GM21723 (cell line): ENCODE measurements around the gene ACVR1.

Experiments used
- ATAC-seq: cut with Tn5 transposase; IDR thresholded peaks from one replicate; pipeline ENCODE4 v1.9.1; 2021; ENCODE audit warnings: mild to moderate bottlenecking, moderate library complexity; ENCODE audit not compliant: unreplicated experiment

The ACVR1 gene

DNA sequence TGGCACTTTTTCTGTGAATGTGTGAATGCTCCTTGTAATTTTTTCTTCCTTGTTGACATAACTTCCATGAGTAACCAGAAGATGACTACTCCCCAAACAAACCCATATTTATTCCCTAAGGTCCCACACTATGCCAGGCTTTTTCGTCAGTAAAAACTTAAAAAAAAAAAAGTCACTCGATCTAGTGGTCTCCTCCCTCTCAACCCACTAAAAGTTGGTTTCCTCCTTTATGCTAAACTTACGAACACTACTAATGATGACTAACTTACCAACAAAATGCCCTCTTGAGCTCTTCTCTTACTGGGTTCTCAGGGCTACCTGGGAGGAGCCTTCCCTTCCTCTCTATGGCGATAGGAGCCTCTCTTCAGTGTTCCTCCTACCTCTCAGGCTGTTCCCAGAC, 18.2 kb downstream of the ACVR1 start:
- no peak for ATAC-seq

DNA sequence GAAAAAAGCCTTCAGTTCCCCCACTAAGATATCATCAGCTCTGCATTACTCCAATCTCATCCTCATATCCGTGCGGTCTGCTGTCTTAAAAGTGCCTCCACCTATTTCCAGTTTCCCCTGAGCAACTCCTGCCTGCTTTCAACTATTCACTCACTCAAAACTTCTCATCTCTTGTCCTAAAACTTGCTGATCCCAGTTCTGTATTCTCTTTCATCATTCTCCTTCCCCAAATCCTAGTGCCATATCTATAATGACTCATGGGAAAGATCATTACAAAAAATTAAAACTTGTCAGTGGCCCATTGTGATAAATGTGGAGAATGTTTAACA, 20.0 kb downstream of the ACVR1 start:
- no peak for ATAC-seq

DNA sequence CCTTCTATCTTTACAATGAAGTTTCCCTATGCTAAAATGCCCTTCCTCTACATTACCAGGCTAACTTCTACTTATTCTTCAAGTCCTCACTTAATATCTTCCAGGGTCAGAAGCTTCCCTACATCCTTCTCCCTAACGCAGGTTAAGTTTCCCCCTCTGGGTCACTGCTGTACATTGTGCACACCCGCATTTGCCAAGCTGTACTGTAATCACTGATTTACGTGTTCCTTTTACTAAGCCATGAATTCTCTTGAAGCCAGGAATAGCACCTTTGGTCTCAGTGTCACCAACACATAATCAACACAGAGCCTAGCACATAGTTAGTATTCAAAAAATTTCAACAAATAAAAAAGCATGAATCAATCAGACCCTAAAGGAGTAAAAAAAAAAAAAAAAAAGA, 22.3 kb downstream of the ACVR1 start:
- no peak for ATAC-seq

DNA sequence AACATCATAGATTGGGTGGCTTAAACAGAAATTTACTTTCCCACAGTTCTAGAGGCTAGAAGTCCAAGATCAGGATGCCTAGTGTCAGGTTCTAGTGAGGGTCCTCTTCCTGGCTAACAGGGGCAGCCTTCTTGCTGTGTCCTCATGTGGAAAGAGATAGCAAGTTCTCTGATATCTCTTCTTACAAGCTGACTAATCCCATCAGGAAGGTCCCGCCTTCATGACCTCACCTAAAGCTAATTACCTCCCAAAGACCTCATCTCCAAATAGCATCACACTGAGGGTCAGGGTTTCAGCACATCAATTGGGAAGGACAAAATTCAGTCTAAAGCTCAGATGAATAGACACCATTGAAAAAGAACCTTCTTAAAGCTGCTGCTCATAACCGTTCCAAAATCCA, 22.9 kb downstream of the ACVR1 start:
- ATAC-seq: no peak

DNA sequence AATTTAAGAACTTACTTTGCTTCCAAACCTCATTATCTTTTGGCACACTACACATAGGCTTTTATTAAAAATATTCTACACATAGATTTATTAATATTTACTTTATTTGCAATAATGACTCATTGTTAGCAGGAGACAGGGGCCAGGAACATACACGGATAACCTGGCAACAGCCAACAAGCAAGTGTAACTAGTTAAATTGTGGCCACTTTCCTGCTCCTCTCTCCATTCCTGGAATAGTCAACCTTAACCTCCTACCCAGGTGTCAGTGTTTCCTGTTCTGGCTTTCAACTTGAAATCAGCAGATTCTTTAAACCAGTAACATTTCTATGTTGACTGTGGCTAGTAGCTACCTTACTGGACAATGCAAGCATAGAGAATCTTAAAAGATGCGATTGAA, 26.5 kb downstream of the ACVR1 start:
- ATAC-seq: no peak

DNA sequence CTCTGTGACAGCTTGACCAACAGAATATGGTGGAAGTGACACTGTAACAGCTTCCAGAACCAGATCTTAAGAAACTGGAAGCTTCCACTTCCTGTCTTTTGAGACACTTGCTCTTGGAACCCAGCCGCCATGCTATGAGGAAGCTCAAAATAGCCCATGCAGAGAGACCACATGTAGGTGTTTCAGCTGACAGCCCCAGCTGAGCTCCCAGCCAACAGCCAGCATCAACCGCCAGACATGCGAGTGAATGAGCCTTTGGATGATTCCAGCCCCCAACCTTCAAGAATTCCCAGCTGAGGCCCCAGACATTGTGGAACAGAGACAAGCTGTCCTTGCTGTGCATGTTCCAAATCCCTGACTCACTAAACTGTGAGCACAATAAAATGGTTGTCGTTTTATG, 27.9 kb downstream of the ACVR1 start:
- no peak for ATAC-seq

DNA sequence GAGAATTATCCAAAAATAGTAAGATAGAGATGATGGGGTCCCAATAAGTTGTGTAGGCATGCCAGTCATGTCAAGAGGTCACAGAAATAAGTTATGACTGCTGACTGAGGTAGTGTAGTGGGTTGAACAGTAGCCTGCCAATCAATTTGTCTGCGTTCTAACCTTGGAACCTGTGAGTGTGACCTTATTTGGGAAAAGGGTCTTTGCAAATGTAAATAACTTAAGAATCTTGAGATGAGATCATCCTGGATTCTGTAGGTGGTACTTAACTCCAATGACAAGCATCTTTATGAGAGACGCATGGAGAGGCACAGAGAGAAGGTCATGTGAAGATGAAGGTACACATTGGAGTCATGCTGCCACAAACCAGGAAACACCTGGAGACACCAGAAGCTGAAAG, 31.0 kb downstream of the ACVR1 start:
- ATAC-seq: no peak

DNA sequence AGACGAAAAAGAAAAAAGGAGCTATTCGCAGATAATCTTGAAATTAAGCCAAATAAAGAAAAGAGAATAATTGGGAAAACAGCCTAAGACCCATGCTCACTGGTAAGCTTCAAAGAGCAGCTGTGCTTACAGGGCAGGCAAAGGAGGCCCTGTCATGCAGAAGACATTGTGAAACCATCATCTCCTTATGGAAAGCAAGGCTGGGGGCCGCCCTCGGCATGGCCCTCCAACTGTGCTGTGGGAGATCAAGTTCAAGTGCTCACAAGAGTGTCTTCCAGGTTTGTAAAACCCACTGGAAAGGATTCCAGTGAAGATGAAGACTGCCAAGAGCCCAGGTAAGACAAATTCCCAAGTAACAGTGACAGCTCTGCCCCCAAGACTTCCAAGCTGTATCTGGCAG, 32.2 kb downstream of the ACVR1 start:
- ATAC-seq: no peak

DNA sequence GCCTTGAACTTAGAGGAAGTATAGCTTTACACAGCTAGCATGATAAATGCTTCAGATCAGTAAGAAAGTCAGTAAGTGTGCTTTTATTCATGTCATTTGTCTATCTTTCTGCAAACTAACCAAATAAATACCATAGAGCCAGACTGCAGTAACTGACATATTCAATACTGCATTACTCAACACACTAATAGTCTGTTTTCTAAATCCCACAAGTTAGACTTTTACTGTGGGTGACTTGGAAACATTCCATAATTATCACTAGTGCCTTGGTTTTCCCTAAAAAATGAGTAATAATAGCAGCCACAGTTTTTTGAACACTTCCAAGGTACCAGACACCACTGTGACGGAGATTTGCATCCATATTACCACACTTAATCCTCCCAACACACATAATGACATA, 33.0 kb downstream of the ACVR1 start:
- no peak for ATAC-seq

DNA sequence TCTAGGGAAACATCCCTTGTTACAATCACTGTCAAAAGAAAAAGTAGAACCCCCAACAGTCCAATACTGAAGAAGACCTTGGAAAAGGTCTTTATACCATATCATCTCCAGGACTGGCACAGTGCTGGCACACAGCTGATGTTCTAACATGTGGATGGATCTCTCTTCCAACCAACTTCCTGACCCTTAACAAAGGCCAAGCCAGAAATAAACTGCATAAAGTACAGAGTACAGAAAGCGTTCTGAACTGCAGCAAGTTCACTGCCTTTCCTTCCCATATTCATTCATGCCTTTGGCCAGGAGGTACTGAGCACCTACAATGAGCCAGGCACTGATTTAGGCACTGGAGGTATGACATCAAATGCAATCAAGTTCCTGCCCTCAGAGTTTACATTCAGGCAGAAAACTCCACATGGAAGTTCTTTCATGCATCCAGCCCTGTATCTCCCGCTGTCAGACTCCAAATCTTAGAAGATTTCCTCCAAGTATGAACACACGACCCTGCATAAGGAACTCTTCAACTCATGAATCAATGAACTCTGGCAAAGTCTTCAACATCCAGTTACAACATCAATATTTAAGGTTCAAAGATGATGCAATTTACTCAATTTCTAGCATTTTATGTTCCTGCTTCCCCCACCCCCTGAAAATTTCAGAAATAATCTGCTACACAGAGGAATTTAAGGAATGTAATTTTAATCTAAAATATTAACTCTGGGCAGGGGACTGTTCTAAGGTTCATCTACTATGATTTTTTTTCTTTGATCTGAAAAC, 33.8 kb downstream of the ACVR1 start:
- ATAC-seq: no peak

DNA sequence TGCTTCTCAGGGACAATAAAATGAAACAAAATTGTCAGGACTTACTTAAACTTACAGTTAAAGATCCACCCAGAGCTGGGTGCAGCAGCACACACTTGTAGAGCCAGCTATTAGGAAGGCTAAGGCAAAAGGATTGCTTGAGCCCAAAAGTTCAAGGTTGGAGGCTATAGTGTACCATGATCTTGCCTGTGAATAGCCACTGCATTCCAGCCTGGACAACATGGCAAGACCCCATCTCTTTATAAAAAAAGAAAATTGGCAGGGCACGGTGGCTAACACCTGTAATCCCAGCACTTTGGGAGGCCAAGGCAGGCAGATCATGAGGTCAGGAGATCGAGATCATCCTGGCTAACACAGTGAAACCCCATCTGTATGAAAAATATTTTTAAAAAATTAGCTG, 34.6 kb downstream of the ACVR1 start:
- ATAC-seq: no peak

DNA sequence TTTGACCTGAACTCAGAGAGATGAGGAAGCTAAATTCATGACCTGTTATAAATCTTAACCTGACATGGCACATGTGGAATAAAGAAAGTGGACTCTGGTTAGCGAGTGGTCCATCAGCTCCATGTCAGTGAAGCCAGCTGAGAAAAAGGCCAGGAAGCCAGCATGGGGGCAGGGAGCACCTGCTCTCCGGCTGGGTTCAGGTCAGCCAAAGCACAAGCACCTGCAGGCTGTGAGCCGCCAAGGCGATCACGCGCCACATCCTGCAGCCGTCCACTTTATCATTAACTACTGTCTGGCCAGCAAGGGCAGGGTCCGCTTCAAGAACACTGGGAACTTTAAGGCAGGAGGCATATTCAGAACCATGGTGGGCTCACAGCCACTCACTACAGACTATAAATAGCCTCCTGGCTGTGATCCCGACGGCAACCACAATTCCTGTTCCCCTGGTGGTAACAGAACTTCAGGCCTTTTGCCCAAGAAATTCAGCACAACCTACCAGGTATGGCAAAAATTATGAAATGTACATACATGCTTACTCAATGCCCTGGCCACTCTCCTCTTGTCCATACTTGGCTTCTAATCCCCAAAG, 35.5 kb downstream of the ACVR1 start:
- no peak for ATAC-seq

DNA sequence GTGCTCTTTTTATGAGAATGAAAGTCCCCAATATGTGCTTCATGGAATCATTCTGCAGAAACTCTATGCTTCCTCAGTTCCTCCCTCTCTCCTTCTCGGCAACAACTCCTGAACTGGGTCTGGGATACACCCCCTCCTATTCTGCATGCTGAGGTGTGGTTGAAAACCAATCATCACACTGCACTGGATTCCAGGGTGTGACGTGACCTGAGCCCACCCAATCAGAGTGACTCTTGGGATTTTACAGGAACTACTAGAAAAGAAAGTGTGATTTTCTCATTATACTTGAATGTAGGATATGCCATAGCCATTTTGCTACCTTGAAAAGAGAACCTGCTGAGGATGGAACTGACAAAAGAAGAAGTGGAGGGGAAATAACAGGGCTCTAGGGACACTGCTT, 36.3 kb downstream of the ACVR1 start:
- no peak for ATAC-seq

DNA sequence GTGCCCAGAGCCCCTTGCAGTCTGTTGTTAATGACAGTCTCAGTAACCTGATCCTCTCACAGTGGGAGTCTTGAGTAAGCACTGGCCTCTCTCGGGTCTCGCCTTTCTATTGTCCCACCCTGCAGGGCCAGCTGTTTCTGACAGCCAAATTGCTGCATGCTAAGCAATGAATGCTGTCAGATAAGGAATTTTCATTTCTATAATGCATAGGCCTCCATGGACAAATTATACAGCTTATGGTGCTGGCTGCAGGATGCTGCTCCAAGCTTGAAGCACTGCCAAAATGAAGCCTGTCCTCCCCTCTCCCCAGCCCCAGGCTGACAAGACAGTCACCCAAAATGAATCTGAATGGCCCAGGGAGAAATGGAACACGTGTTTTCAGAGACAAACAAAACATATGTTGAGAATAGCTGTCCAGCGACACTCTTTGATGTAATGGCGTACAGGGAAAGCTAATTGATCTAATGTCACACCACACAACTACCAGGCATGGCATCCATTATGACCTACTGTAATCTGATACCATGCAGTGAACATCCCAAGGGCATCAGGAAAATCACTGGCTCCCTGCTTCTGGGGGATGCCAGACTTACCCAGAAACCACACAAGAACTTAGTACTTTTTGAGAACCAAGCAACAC, 36.8 kb downstream of the ACVR1 start:
- no peak for ATAC-seq

DNA sequence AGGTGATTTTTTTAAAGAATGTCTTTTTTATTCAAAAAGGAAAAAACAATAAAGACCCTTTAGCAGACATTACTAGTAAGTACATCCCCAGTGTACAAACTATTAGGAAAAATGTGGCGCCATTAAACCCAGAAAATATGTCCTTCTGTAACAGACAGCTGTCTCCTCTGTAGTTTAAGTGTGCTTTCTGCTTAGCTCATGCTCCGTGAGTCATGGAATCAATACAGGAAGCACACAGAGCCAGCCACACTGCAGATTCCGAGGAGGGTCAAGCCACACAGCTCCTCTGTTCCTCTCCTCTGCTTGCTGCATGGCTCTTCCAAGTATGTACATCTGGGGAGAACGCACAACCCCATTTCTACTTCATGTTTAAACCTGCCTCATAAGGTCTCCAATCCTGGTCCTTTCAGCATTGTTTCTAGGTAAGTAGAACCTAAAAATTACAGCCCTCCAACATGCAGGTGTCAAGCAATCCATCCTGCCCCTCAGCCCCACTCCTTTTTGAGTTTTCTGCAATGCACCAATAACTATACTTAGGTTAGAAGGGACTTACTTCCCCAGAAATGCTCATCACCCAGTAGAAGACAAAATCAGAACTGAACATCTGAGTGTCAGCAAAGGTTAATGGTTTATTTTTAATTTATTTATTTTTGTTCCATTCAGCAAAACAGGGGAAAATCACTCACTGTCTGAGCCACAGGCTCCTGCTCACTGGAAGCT, 37.5 kb downstream of the ACVR1 start:
- no peak for ATAC-seq

DNA sequence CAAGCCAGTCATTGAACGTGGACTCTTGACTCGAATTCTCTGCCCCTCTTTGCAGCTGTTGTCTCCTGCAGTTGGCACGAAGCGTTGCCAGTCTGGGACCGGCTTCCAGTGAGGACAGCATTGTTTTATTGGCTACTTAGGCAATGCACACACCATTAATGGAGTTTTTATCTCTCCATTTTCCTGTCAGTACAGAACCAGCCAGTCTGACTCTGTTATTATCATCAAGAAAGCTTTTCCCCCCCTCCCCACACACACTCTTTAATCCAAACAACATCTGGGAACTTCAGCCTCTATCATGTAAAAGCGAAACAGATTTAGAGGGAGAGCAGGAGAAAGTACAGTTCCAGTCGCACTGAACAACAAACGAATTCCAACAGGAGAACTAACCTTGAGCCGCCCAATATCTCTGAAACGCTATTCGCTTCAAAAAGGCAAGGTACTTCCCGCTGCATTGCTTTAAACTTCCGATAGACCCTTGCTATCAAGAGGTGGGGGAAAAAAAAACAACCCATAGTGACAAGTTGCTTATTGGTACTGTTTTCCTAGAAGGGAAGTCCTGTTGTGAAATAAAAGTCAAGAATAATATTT, 38.2 kb downstream of the ACVR1 start:
- ATAC-seq: no peak

DNA sequence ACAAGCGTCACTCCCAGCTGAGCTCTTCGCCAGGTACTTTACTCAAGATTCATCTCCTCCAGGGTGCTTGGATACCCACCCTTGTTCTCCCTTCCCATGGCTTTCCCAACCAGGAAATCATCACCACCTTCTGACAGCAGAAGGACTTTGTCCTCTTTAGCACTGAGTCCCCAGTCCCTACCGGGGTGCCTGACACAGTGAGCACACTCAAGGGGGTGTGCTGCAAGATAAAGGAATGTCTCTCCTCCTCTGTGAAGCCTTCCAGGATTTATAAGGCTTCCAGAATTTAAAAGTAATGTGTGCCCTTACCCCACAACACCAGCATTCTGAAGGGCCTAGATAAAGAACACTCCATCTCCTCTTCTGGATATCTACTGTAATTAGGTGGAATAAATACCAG, 39.6 kb downstream of the ACVR1 start:
- no peak for ATAC-seq

DNA sequence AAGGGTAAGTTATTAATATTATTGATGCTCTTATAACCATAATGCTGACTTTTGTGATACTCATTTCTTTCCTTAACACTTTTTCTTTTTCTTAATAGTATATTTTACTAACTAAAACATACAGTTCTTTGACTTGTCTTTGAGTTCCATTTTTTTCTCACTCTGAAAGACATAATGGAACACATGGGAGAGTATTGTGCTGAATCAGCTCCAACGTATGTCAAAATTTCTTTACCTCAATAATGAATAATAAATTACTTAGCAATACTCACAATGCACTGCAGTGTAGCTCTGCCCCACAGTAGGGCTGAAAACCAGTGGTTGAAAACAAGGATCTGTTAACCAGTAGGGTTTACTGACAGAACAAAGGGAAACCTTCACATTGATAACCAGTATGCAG, 40.7 kb downstream of the ACVR1 start:
- no peak for ATAC-seq

DNA sequence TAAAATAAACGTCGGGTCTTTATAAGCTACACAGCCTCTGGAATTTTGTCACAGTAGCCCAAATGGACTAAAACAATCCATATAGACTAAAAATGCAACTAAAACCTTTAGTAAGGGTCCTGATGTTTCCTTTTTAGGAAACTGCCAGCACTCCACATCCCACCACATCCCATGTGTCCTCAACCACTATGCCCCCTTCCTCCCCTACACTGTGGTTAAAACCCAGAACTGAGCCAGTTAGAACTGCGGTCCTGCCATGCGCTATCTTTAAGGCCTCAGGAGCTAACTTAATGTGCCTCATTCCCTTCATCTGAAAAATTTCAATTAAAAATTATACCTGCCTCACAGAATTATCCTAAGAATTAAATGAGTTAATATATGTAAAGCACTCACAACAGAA, 41.1 kb downstream of the ACVR1 start:
- ATAC-seq: no peak

DNA sequence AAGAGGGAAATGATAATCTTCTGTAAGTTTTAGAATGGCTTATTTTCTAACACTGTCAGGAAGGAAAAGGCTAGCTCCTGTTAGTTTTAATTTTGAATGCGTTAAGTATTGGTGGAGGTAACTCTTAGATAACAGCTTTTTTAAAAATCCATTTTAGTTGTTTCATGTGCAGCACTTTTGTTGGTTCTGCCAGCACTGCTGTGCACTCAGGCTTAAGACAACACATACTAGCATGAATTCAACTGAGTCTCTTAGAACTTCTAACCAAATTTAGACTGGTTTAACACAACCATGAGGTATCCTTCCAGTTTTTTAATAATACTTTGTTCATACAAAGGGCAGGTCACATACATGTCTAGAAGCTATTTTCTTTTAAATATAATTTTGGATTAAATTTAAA, 42.4 kb downstream of the ACVR1 start:
- no peak for ATAC-seq

DNA sequence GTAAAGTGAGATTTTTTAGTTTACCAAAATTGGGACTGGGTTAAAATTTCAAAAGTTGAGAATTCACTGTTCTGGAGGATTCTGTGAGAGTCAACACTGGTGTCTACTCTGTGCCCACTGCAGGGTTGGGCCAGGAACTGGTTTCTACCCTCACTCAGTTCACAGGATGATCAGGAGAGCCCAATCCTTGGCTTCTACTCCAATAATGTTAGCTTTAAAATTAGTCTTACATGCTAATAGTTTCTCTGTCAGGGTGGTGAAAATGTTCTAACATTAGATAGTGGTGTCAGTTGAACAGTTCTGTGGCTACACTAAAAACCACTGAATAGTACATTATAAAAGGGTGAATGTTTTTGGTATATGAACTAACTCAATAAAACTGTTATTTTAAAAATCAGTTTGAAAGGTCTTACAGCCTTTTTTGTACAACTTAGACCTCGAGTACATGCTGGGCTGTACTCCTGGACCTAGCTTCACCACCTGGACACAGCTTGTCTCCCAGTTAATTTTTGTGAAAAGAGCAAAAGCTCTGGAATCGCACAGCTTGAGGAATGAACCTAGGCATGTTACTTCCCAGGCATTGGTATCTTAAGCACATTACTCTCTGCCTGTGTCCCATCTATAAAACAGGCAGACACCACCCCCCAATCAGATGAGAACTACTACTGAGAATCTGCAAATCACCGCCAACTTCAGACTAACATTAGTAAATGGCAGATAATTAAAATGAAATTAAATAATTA, 44.4 kb downstream of the ACVR1 start:
- no peak for ATAC-seq
